Skeletal muscle satellite cell (primary cell): Measurements from ENCODE around the gene TBL1Y.
"Not testable (repeated sequence)": the region's sequence is repeated elsewhere in the genome, so short reads cannot be mapped to it uniquely, and the experiment has no call there.

Experiments
- H3K27me3 ChIP-seq: 2 replicates; pipeline ENCODE4 v1.7.0; 2013; ENCODE audit warnings: low read length; ENCODE audit not compliant: control insufficient read depth, insufficient read depth
- H3K36me3 ChIP-seq: 2 replicates; pipeline ENCODE4 v1.7.0; 2013; ENCODE audit warnings: mild to moderate bottlenecking, control low read depth, low read length; ENCODE audit not compliant: insufficient read depth
- H3K4me1 ChIP-seq: 2 replicates; pipeline ENCODE4 v1.7.0; 2013; ENCODE audit warnings: low read length; ENCODE audit not compliant: control insufficient read depth, insufficient read depth
- H3K4me2 ChIP-seq: 2 replicates; pipeline ENCODE4 v1.7.0; 2013; ENCODE audit warnings: mild to moderate bottlenecking, low read length
- H3K4me3 ChIP-seq: 2 replicates; pipeline ENCODE4 v1.7.0; 2013; ENCODE audit warnings: low read length
- H3K9ac ChIP-seq: 2 replicates; pipeline ENCODE4 v1.7.0; 2013; ENCODE audit warnings: mild to moderate bottlenecking, low read depth, low read length, moderate library complexity
- H3K9me3 ChIP-seq: replicated peaks from 2 replicates; pipeline ENCODE4 v1.7.0; 2013; ENCODE audit warnings: mild to moderate bottlenecking, control low read depth, low read length

TBL1Y gene

DNA sequence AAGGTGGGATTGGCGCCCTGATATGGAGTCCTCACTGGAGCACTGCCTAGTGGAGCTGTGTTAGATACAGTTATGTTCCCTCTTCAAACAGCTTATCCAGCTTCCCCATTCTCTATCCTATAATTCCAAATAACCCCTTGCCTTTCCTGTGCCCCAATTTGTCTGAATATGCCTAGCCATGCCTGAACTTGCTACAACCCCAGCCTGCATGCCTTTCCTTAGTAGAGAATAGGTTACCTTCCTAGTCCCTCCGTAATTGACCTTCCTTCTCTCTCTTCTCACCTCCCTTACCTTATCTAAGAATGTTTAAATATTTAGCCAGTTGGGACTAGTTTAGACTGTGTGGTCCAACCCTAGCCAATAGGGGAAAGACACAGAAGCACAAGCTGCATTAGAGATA, 102.6 kb downstream of the TBL1Y start:
- H3K4me2 ChIP-seq, result no peak overlapping the region
- H3K36me3 ChIP-seq, result no peaks in the 10 kb centered on the region
- no peak overlapping the region for H3K4me3 ChIP-seq
- no peaks in the 10 kb centered on the region for H3K4me1 ChIP-seq
- no peaks in the 10 kb centered on the region for H3K27me3 ChIP-seq
- no peaks in the 10 kb centered on the region for H3K9me3 ChIP-seq
- H3K9ac ChIP-seq, result no peak overlapping the region

DNA sequence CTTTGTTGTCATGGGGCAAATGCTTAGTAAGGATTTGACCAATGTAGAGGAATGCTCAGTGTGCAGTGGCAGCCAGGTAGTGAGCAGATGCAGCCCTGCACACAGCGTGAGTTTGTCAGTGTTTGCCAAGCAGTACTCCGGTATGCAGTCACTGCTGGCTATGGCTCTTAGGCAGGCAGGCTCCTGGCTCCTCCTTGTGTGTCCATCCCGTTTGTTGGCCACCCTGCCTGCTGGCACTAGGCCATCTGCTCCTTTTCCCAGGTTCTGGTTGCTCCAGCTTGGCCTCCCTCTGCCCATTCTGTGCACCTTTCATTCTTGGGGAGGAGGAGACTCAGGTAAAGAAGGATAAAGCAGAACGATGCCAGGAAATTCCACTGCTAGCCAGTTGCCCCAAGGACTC, 106.0 kb downstream of the TBL1Y start:
- no peak overlapping the region for H3K4me3 ChIP-seq
- no peaks in the 10 kb centered on the region for H3K36me3 ChIP-seq
- no peak overlapping the region for H3K4me2 ChIP-seq
- H3K9me3 ChIP-seq, result no peaks in the 10 kb centered on the region
- no peaks in the 10 kb centered on the region for H3K27me3 ChIP-seq
- no peak overlapping the region for H3K9ac ChIP-seq
- H3K4me1 ChIP-seq, result no peaks in the 10 kb centered on the region

DNA sequence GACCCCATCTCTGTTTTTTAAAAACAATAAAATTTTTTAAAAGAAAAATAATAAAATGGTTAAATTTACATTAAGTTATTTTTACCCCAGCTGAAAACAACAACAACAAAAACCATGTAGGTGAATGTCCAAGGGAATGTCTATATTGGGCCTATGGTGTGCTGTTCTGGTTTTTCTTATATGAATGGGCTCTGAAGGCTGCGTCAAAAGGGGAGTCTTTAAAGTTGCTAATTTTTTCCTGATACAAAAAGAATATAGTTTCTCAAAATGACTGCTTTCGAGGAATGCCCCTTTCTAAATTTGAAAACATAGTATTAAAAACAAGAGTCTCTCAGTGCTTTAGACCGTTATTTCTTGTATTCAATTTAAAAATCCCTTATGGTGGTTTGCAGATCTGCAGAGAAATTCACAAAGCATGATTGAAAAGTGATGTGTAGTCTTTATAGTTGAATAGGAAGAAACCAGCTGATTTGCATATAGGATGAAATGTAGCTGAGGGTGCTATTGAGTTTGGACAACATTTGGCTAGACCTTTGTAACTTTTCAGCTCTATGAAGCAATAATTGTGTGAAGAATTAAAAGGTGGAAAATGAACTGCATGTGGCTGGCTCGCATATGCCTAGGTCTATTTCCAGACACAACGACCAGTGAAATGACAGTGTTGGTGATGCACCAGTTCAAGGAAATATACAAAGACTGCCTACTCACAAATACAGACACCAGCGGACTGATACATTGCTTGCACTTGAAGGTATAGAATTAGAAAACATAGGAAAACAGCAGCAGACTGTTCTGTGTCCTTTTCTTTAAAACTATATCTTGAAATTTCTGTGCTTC, 107.0 kb downstream of the TBL1Y start:
- no peaks in the 10 kb centered on the region for H3K4me1 ChIP-seq
- H3K27me3 ChIP-seq, result no peaks in the 10 kb centered on the region
- no peaks in the 10 kb centered on the region for H3K36me3 ChIP-seq
- H3K9ac ChIP-seq, result no peak overlapping the region
- H3K9me3 ChIP-seq, result no peaks in the 10 kb centered on the region
- H3K4me2 ChIP-seq, result no peak overlapping the region
- no peak overlapping the region for H3K4me3 ChIP-seq

DNA sequence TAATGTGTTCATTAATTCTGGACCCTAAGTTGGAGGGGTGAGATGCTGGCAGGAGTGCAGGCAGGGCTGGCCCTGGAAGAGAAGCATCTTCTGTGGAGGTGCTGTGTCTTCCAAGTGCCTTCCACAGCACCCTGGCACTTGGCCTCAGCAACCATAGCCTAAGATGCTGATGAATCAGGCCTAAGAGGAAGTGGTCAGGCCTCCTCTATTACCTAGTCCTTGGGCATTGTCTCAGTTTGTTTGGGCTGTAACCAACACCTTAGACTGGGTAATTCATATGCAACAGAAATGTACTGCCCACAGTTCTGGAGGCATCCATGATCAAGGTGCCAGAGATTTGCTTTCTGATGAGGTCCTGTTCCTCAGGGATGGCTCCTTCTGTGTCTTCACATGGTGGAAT, 128.5 kb downstream of the TBL1Y start:
- no peak overlapping the region for H3K9ac ChIP-seq
- no peak overlapping the region for H3K4me3 ChIP-seq
- no peaks in the 10 kb centered on the region for H3K27me3 ChIP-seq
- no peaks in the 10 kb centered on the region for H3K36me3 ChIP-seq
- H3K9me3 ChIP-seq, result no peaks in the 10 kb centered on the region
- no peak overlapping the region for H3K4me2 ChIP-seq
- no peaks in the 10 kb centered on the region for H3K4me1 ChIP-seq

DNA sequence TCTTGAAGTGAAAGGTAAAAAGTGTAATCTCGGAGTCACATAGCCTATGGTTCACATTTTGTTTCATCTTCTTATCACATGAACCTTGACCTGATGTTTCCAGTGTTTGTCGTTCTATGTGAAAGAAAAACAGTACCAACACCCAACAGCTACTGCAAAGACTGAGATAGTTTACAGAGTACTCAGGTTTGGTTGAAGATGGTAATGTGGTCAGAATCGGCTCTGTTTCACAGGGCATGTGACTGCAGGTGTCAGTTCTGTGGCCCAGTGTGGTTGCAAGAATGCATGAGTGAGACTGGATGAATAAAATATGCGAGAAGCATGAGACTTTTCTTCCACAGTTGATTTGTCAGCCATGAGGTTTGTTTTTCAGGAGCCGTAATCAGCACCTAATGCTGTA, 130.2 kb downstream of the TBL1Y start:
- no peaks in the 10 kb centered on the region for H3K4me1 ChIP-seq
- no peak overlapping the region for H3K4me2 ChIP-seq
- H3K9me3 ChIP-seq, result no peaks in the 10 kb centered on the region
- no peaks in the 10 kb centered on the region for H3K36me3 ChIP-seq
- no peak overlapping the region for H3K4me3 ChIP-seq
- no peak overlapping the region for H3K9ac ChIP-seq
- H3K27me3 ChIP-seq, result no peaks in the 10 kb centered on the region

DNA sequence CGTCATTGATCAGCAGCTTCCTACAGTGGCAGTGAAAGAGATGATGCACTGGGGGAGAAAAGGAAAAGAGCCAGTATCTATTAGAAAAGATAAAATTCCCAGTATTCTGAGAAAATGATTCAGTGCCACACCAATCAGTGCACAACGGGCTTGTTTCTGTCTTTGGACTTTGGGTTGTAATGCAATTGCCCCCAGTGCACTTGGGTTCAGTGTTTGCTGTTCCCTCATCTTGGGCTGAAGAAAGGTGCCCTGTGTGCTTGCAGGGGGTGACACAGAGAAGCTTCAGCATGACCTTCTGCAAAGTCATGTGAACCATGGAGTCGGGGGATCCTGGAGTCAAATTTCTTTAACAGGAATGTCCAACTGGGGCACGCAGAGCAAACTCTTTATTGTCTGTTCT, 131.5 kb downstream of the TBL1Y start:
- no peaks in the 10 kb centered on the region for H3K4me1 ChIP-seq
- no peaks in the 10 kb centered on the region for H3K27me3 ChIP-seq
- H3K36me3 ChIP-seq, result no peaks in the 10 kb centered on the region
- H3K9ac ChIP-seq, result no peak overlapping the region
- H3K4me3 ChIP-seq, result no peak overlapping the region
- H3K9me3 ChIP-seq, result no peaks in the 10 kb centered on the region
- no peak overlapping the region for H3K4me2 ChIP-seq

DNA sequence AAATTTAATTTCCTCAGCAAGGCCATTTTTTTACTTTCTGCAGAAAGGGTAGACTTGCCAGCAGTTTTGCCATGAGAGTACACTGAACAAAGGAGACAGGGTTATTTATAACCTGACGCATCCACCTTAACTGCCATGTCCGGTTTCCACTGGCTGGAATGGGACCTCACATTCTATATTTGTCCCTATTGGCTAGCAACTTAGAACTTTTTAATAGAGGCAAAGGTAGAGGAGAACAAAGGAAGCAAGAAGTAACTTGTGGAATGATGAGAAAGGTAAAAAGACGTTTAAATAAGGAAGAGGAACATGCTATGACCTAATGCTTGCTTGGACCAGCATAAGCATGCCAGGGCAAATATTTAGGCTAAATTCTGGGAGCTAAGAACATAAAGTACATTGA, 142.0 kb downstream of the TBL1Y start:
- H3K4me2 ChIP-seq, result not testable (repeated sequence)

DNA sequence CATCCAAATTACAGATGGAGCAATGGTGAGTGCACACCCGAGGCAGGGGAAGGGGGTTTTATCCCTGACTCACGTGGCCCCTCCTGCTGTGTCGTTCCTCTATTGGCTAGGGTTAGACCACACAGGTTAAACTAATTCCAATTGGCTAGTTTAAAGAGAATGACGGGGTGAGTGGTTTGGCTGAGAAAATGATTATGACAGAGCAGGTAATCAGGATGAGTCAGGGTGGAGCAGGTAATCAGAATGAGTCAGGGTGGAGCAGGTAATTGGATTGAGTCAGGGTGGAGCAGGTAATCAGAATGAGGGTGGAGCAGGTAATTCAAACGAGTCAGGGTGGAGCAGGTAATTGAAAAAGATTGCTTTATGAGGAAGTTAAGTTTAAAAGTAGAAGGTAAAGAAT, 146.4 kb downstream of the TBL1Y start:
- H3K4me2 ChIP-seq, result no peak overlapping the region
- H3K9me3 ChIP-seq, result no peaks in the 10 kb centered on the region
- no peaks in the 10 kb centered on the region for H3K27me3 ChIP-seq
- no peak overlapping the region for H3K4me3 ChIP-seq
- no peak overlapping the region for H3K9ac ChIP-seq
- no peaks in the 10 kb centered on the region for H3K36me3 ChIP-seq
- H3K4me1 ChIP-seq, result no peaks in the 10 kb centered on the region

More for the DNA sequence above, 142.0 kb downstream of the TBL1Y start:
- not testable (repeated sequence) for H3K9ac ChIP-seq, H3K4me3 ChIP-seq, H3K27me3 ChIP-seq, H3K36me3 ChIP-seq, H3K9me3 ChIP-seq, H3K4me1 ChIP-seq

DNA sequence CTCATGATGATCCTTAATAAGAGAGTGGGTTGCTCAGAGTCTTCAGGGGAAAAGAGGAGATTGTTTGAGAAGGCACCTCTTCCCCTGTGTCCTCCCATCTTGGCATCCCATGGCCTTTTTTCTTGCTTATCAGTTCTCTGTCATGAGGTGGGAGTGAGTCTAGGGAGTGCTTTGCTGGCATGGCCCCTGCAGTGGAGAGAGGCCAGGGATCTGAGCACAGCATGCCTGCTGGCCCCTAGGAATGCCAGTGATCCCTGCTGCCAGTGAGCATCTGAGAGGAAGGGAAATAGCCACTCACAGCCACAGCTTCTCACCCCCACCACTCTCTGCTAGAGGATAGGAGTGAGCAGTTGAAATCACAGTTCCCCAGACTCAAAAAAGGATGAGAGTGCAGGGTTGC, 168.2 kb downstream of the TBL1Y start:
- Histone ChIP-seq H3K27me3 (no peaks in the 10 kb centered on the region), H3K36me3 (no peaks in the 10 kb centered on the region), H3K9me3 (no peaks in the 10 kb centered on the region), H3K9ac (no peak overlapping the region), H3K4me3 (no peak overlapping the region), H3K4me2 (no peak overlapping the region), H3K4me1 (no peaks in the 10 kb centered on the region)

DNA sequence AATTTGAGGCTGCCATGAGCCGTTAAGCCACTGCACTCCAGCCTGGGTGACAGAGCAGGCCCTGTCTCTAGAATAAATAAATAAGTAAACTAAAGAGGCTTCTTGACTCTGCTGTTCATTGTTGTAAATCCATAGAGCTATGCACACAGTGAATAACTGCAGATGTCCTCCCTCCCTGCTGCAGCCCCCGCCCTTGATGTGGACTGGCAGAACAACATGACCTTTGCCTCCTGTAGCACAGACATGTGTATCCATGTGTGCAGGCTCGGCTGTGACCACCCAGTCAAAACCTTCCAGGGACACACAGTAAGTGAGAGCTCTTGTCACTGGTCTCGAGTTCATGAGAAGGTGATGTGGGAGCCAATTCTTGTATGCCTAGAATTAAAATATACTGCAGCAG, 170.1 kb downstream of the TBL1Y start:
- not testable (repeated sequence) for H3K4me2 ChIP-seq, H3K4me3 ChIP-seq, H3K4me1 ChIP-seq, H3K9me3 ChIP-seq, H3K27me3 ChIP-seq, H3K36me3 ChIP-seq, H3K9ac ChIP-seq

DNA sequence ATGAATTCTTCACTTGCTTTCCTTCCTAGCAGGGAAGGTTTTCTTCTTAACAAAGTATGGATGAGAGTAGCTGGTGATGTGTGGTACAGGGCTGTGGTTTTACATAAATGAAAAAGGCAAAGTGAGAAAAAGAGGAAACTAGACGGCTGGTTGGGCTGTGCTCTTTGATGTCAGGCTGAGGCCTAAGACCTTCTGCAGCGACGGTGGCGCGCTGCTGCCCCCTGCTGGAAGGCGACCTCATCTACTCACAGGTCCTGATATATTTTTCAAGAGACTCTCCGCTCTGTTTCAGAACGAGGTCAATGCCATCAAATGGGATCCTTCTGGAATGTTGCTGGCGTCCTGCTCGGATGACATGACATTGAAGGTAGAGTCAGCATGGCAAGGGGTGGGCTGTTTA, 175.1 kb downstream of the TBL1Y start:
- H3K9ac ChIP-seq, result no peak overlapping the region
- no peak overlapping the region for H3K4me3 ChIP-seq
- H3K4me2 ChIP-seq, result no peak overlapping the region
- H3K4me1 ChIP-seq, result no peaks in the 10 kb centered on the region
- no peaks in the 10 kb centered on the region for H3K27me3 ChIP-seq
- H3K36me3 ChIP-seq, result no peaks in the 10 kb centered on the region
- no peaks in the 10 kb centered on the region for H3K9me3 ChIP-seq

DNA sequence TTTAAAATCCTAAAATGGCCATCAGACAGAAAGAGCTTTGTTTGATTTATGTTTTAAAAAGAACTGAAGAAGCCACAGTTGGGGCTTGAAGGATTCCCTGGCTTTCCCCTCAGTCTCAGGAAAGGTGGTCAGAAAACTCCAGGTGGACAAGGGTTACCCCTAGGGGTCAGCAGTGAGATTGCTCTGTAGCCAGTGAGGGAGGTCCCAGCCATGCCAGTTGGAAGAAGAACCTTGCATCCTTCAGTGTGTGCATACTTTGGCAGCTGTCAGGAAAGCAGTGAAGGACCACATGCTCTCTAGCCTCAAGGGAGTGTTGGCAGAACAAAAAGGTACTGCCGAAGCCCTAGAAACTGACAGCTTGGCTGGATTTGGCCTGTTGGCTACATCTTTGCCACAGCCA, 182.3 kb downstream of the TBL1Y start:
- Histone ChIP-seq H3K9ac (no peak overlapping the region), H3K27me3 (no peaks in the 10 kb centered on the region), H3K4me1 (no peaks in the 10 kb centered on the region), H3K4me3 (no peak overlapping the region), H3K4me2 (no peak overlapping the region), H3K9me3 (no peaks in the 10 kb centered on the region), H3K36me3 (no peaks in the 10 kb centered on the region)
